ENCODE measurements around the gene PARG.
"Not testable (repeated sequence)": the region's sequence is repeated elsewhere in the genome, so short reads cannot be mapped to it uniquely, and the experiment has no call there.

Gene PARG

DNA sequence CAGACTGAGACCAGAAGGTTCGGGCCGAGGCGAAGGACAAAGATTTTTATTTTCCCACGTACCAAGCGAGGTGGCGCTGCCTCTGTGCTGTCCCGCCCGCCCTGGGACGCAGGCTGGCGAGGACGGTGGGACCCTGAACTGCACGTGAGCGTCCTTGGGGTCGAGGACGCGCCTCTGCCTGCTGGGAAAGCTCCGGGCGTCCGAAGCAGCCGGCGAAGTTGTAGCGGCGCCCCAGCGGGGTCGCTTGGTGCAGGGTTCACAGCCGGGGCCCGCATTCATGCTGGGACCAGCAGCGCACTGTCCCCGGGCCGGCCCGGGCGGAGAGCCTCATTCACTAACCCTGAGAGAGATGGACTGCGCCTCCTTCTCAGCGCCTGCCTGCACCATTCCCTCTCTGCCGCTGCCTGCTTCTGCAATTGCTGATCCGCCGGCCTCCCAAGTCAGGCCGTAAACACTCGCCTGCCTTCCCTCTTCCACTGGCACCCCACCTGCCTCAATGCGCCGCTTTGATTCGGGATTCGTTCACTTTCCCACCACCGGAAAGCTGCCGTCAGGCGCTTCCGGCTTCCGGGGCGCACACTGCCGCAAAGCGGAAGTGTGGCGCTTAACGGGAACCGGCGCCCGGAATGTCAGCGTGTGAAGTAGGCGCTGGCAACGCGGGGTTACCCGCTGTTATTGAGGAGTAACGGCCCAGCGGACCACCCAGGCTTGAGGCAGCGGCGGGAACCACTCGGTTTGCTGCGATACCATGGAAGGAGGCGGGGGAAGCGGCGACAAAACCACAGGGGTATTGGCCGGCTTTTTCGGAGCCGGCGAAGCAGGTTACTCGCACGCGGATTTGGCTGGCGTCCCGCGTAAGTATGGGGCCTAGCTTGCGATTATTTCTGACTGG lies at the start of gene PARG, which contains the start of gene TIMM23B:
Gene PARG (minus strand): TSS at position 581 of the 892 bp plus-strand sequence. CDS start 302 bp downstream, at position 279.
Gene TIMM23B (plus strand): TSS at position 607 of the 892 bp plus-strand sequence. CDS start 142 bp downstream, at position 749.
- Histone ChIP-seq H3K9ac (ENCODE audit: low read length in 2 of 2) (peak within 1 kb of the TSS; percentile 86 to 93), H3K4me3 (ENCODE audit: low read length in 2 of 2) (peak within 1 kb of the TSS; percentile 83 to 94), H3K4me1 (ENCODE audit: control insufficient read depth, insufficient read depth, low read length) (peaks cover 11% of the 10 kb centered on the region)
- H3K9me3 ChIP-seq (ENCODE audit: control insufficient read depth in 2 of 2, low read length in 2 of 2); H3K27ac ChIP-seq (ENCODE audit: low read length); H3K27me3 ChIP-seq (ENCODE audit: control insufficient read depth in 1 of 2, insufficient read depth in 2 of 2, low read length in 2 of 2); H3K36me3 ChIP-seq (ENCODE audit: control insufficient read depth in 2 of 2, insufficient read depth in 2 of 2, low read length in 2 of 2): not testable (repeated sequence)

DNA sequence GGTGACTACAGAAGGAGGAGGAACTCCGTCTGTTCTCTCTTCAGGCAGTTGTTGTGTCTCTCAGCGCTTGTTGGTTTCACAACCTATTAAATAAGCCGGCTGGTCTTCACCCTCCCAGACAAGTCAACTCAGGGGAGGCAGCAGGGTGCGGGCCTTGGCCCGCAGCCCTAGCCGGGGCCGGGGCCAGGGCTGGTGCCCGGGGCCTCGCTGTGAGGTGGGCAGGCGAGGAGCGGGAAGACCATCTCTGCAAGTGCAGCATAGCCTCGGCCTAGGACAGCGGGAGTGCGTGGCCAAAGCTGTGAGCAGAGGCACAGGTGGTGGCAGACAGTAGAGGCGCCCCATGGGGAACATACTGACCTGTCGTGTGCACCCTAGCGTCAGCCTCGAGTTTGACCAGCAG lies 46.5 kb upstream of the PARG start, which contains the start of gene AGAP6:
Gene AGAP6 (plus strand): TSS at position 31 of the 400 bp plus-strand sequence. CDS start 310 bp downstream, at position 341.
- H3K27ac ChIP-seq (ENCODE audit: low read length); H3K9me3 ChIP-seq (ENCODE audit: control insufficient read depth in 2 of 2, low read length in 2 of 2); H3K9ac ChIP-seq (ENCODE audit: low read length in 2 of 2); H3K4me1 ChIP-seq (ENCODE audit: control insufficient read depth, insufficient read depth, low read length); H3K4me3 ChIP-seq (ENCODE audit: low read length in 2 of 2); H3K27me3 ChIP-seq (ENCODE audit: control insufficient read depth in 1 of 2, insufficient read depth in 2 of 2, low read length in 2 of 2); H3K36me3 ChIP-seq (ENCODE audit: control insufficient read depth in 2 of 2, insufficient read depth in 2 of 2, low read length in 2 of 2): not testable (repeated sequence)

DNA sequence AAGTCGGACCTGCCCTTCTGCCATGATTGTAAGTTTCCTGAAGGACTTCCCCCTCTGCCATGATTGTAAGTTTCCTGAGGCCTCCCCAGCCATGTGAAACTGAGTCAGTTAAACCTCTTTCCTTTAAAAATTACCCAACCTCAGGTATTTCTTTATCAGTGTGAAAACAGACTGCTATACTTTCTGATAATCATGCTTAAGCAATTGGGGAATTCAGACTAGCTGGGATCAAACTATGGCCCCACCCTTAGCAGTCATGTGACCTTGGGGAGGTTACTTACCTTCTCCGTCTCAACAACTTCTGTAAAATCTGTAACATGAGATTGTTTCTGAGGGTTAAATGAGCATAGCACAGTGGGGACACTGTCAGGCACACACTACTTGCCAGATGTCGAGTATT lies 45.4 kb upstream of the PARG start:
- not testable (repeated sequence) for H3K27ac ChIP-seq (ENCODE audit: low read length); H3K4me1 ChIP-seq (ENCODE audit: control insufficient read depth, insufficient read depth, low read length); H3K9me3 ChIP-seq (ENCODE audit: control insufficient read depth in 2 of 2, low read length in 2 of 2); H3K27me3 ChIP-seq (ENCODE audit: control insufficient read depth in 1 of 2, insufficient read depth in 2 of 2, low read length in 2 of 2); H3K9ac ChIP-seq (ENCODE audit: low read length in 2 of 2); H3K4me3 ChIP-seq (ENCODE audit: low read length in 2 of 2); H3K36me3 ChIP-seq (ENCODE audit: control insufficient read depth in 2 of 2, insufficient read depth in 2 of 2, low read length in 2 of 2)

- not testable (repeated sequence) for H3K9me3 ChIP-seq (ENCODE audit: control insufficient read depth in 2 of 2, low read length in 2 of 2); H3K4me1 ChIP-seq (ENCODE audit: control insufficient read depth, insufficient read depth, low read length); H3K27ac ChIP-seq (ENCODE audit: low read length); H3K27me3 ChIP-seq (ENCODE audit: control insufficient read depth in 1 of 2, insufficient read depth in 2 of 2, low read length in 2 of 2); H3K9ac ChIP-seq (ENCODE audit: low read length in 2 of 2); H3K4me3 ChIP-seq (ENCODE audit: low read length in 2 of 2); H3K36me3 ChIP-seq (ENCODE audit: control insufficient read depth in 2 of 2, insufficient read depth in 2 of 2, low read length in 2 of 2)
Measured at GRCh38 chr10:49977756-49978155, 35.9 kb upstream of the PARG start.

- not testable (repeated sequence) for H3K4me1 ChIP-seq (ENCODE audit: control insufficient read depth, insufficient read depth, low read length); H3K36me3 ChIP-seq (ENCODE audit: control insufficient read depth in 2 of 2, insufficient read depth in 2 of 2, low read length in 2 of 2); H3K27me3 ChIP-seq (ENCODE audit: control insufficient read depth in 1 of 2, insufficient read depth in 2 of 2, low read length in 2 of 2); H3K27ac ChIP-seq (ENCODE audit: low read length); H3K9me3 ChIP-seq (ENCODE audit: control insufficient read depth in 2 of 2, low read length in 2 of 2); H3K9ac ChIP-seq (ENCODE audit: low read length in 2 of 2); H3K4me3 ChIP-seq (ENCODE audit: low read length in 2 of 2)
Measured at GRCh38 chr10:49972094-49972493, 30.3 kb upstream of the PARG start.

- not testable (repeated sequence) for H3K36me3 ChIP-seq (ENCODE audit: control insufficient read depth in 2 of 2, insufficient read depth in 2 of 2, low read length in 2 of 2); H3K27me3 ChIP-seq (ENCODE audit: control insufficient read depth in 1 of 2, insufficient read depth in 2 of 2, low read length in 2 of 2); H3K9me3 ChIP-seq (ENCODE audit: control insufficient read depth in 2 of 2, low read length in 2 of 2); H3K9ac ChIP-seq (ENCODE audit: low read length in 2 of 2); H3K4me3 ChIP-seq (ENCODE audit: low read length in 2 of 2); H3K4me1 ChIP-seq (ENCODE audit: control insufficient read depth, insufficient read depth, low read length); H3K27ac ChIP-seq (ENCODE audit: low read length)
Measured at GRCh38 chr10:49971466-49971865, 29.6 kb upstream of the PARG start.

- H3K27ac ChIP-seq (ENCODE audit: low read length); H3K27me3 ChIP-seq (ENCODE audit: control insufficient read depth in 1 of 2, insufficient read depth in 2 of 2, low read length in 2 of 2); H3K4me1 ChIP-seq (ENCODE audit: control insufficient read depth, insufficient read depth, low read length); H3K9ac ChIP-seq (ENCODE audit: low read length in 2 of 2); H3K36me3 ChIP-seq (ENCODE audit: control insufficient read depth in 2 of 2, insufficient read depth in 2 of 2, low read length in 2 of 2); H3K4me3 ChIP-seq (ENCODE audit: low read length in 2 of 2); H3K9me3 ChIP-seq (ENCODE audit: control insufficient read depth in 2 of 2, low read length in 2 of 2): not testable (repeated sequence)
Measured at GRCh38 chr10:49970331-49970857, 28.6 kb upstream of the PARG start.

DNA sequence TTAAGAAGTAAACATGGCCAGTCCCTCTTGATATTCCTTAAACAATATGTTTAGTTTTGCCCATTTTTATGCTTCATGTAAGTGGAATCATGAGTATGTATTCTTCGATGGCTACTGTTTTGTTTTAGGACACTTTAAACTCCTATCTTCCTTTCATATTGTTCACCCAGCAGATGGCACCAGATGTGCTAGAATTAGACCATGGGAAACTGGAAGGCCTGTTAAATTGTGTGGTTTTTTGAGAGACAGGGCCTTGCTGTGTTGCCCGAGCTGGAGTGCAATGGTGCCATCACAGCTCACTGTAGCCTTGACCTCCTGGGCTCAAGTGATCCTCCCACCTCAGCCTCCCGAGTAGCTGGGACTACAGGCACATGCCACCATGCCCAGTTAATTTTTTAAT lies 11.3 kb upstream of the PARG start:
- not testable (repeated sequence) for H3K4me3 ChIP-seq (ENCODE audit: low read length in 2 of 2); H3K27ac ChIP-seq (ENCODE audit: low read length); H3K9me3 ChIP-seq (ENCODE audit: control insufficient read depth in 2 of 2, low read length in 2 of 2); H3K27me3 ChIP-seq (ENCODE audit: control insufficient read depth in 1 of 2, insufficient read depth in 2 of 2, low read length in 2 of 2); H3K4me1 ChIP-seq (ENCODE audit: control insufficient read depth, insufficient read depth, low read length); H3K9ac ChIP-seq (ENCODE audit: low read length in 2 of 2); H3K36me3 ChIP-seq (ENCODE audit: control insufficient read depth in 2 of 2, insufficient read depth in 2 of 2, low read length in 2 of 2)

DNA sequence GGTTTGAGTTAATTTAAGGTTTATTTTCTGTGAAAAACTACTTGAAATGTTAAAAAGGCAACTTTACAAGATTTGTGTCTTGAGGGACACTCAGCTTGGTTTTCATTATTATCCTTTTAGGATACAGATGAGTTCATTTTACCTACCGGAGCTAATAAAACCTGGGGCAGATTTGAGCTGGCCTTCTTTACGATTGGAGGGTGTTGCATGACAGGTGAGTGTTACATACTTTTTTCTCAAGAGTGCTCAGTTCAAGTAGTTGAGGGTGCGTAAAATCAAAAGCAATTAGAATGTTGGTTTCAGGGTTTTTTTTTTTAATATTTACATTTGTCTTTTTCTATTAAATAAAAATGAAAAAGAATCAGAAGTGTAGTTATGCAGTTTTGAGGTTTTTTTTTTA lies 10.2 kb upstream of the PARG start:
- H3K9ac ChIP-seq (ENCODE audit: low read length in 2 of 2); H3K36me3 ChIP-seq (ENCODE audit: control insufficient read depth in 2 of 2, insufficient read depth in 2 of 2, low read length in 2 of 2); H3K4me3 ChIP-seq (ENCODE audit: low read length in 2 of 2); H3K27ac ChIP-seq (ENCODE audit: low read length); H3K9me3 ChIP-seq (ENCODE audit: control insufficient read depth in 2 of 2, low read length in 2 of 2); H3K4me1 ChIP-seq (ENCODE audit: control insufficient read depth, insufficient read depth, low read length); H3K27me3 ChIP-seq (ENCODE audit: control insufficient read depth in 1 of 2, insufficient read depth in 2 of 2, low read length in 2 of 2): not testable (repeated sequence)

DNA sequence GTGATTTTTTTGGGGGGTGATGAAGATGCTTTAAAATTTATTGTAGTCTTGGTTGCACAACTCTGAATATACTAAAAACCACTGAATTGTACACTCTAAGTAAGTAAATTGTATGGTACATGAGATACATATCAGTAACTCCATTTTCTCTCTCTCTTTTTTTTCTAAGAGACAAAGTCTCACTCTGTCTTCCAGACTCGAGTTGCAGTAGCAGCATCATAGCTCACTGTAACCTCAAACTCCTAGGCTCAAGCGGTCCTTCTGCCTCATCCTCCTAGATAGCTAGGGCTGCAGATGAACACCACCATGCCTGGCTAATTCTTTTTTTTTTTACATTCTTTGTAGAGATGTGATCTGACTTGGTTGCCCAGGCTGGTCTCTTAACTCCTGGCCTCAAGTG lies 6.9 kb upstream of the PARG start:
- not testable (repeated sequence) for H3K27ac ChIP-seq (ENCODE audit: low read length); H3K36me3 ChIP-seq (ENCODE audit: control insufficient read depth in 2 of 2, insufficient read depth in 2 of 2, low read length in 2 of 2); H3K9me3 ChIP-seq (ENCODE audit: control insufficient read depth in 2 of 2, low read length in 2 of 2); H3K27me3 ChIP-seq (ENCODE audit: control insufficient read depth in 1 of 2, insufficient read depth in 2 of 2, low read length in 2 of 2); H3K4me1 ChIP-seq (ENCODE audit: control insufficient read depth, insufficient read depth, low read length); H3K4me3 ChIP-seq (ENCODE audit: low read length in 2 of 2); H3K9ac ChIP-seq (ENCODE audit: low read length in 2 of 2)

DNA sequence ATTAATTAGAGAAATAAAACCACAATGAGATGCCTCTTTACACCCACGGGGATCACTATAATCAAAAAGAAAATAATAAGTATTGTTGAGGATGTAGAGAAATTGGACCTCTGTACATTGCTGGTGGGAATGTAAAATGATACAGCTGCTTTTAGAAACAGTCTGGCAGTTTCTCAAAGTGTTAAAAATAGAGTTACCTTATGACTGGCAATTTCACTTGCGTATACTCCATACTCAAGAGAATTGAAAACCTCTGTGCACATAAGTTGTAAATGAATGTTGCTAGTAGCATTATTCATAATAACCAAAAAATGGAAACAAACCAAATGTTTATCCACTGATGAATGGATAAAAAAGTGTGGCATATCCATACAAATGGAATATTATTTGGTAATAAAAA lies 6.3 kb upstream of the PARG start:
- H3K4me3 ChIP-seq (ENCODE audit: low read length in 2 of 2); H3K27me3 ChIP-seq (ENCODE audit: control insufficient read depth in 1 of 2, insufficient read depth in 2 of 2, low read length in 2 of 2); H3K9me3 ChIP-seq (ENCODE audit: control insufficient read depth in 2 of 2, low read length in 2 of 2); H3K27ac ChIP-seq (ENCODE audit: low read length); H3K4me1 ChIP-seq (ENCODE audit: control insufficient read depth, insufficient read depth, low read length); H3K9ac ChIP-seq (ENCODE audit: low read length in 2 of 2); H3K36me3 ChIP-seq (ENCODE audit: control insufficient read depth in 2 of 2, insufficient read depth in 2 of 2, low read length in 2 of 2): not testable (repeated sequence)
